Measurements from ENCODE around the gene CELF4. TPM values are rescaled to one million over a fixed set of nuclear protein-coding genes. Genes with fewer than 3 reads are reported as not detected.

The CELF4 gene
- total RNA-seq, 2 donors from 2014 or later, result 3.3 to 4.7 TPM

DNA sequence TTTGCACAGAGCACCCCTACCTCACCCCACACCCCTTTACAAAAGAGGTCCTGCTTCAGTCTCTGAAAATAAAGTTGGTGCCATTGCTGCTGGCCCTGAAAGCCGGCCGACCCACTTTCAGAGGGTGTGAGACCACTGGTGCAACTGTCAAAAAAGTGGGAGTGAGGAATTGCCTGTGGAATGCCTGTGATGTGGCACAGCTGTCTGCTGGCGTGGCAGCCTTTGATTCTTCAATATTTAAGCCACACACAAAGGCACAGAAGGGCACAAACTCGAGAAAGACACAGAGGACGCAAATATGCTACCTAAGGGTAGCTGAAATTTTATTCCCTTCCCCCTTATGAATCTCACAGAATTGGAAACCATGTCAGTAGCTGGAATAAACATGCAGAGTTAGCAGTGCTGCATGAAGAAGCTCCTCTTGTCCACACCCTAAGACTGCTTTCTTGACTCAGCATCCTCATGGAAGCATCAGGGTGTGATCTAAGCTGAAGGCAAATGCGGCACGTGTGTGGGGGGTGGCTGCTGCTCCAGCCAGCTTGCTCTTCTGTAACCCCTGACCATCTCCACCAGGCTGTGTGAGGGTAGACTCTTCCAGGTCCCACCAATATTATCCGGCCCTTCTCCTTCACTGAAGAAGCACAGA lies 92.3 kb downstream of the CELF4 start:
- ATAC-seq, result no peak
- Histone ChIP-seq H3K36me3 (replicated peaks in 1 of 2; ENCODE audit: insufficient read depth in 1 of 2, low read depth in 2 of 2) (no peaks in the 10 kb centered on the region), H3K9me3 (no peaks in the 10 kb centered on the region), H3K4me1 (no peaks in the 10 kb centered on the region), H3K27me3 (no peaks in the 10 kb centered on the region), H3K27ac (no peak overlapping the region), H3K4me3 (no peak overlapping the region)
- intact Hi-C loops (cut with DNase I), result no loop called here
- WGBS, 2 donors, result 41 to 44% methylated on average over 8 of the region's 8 CpGs
- TF ChIP-seq CTCF (IDR thresholded peaks at IDR 0.05) (no peak), POLR2A (IDR thresholded peaks at IDR 0.05) (no peak)
- no peak for DNase-seq

DNA sequence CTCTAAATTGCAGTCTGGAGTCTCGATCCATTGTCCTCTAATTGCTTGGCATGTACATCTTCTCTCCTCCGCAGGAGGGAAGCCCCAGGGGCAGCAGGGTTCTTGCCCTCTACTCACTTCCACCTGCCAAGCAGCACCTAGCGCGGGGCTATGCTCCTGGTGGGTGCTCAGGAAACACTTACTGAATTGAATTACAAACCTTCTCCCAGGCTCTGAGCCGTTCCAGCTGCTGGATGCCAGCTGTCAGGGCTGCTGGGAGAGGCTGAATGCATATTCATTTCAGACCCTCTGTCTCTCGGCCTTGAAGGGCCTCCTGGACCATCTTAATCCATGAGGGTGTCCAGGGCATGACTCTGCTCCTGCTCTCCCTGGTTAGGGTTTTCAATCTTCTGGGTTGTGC lies 94.0 kb downstream of the CELF4 start:
- no peaks in the 10 kb centered on the region for H3K9me3 ChIP-seq
- no peak overlapping the region for H3K27ac ChIP-seq
- no peaks in the 10 kb centered on the region for H3K4me1 ChIP-seq
- DNase-seq (no peak), ATAC-seq (no peak)
- H3K4me3 ChIP-seq, result no peak overlapping the region
- intact Hi-C loops (cut with DNase I), result no loop called here
- no peak for TF ChIP-seq CTCF (IDR thresholded peaks at IDR 0.05)
- no peak for TF ChIP-seq POLR2A (IDR thresholded peaks at IDR 0.05)
- no peaks in the 10 kb centered on the region for H3K36me3 ChIP-seq (replicated peaks in 1 of 2; ENCODE audit: insufficient read depth in 1 of 2, low read depth in 2 of 2)
- H3K27me3 ChIP-seq, result no peaks in the 10 kb centered on the region
- WGBS, 2 donors, result 52 to 70% methylated on average over 5 to 6 of the region's 6 CpGs

- Histone ChIP-seq H3K27me3 (no peaks in the 10 kb centered on the region), H3K36me3 (replicated peaks in 1 of 2; ENCODE audit: insufficient read depth in 1 of 2, low read depth in 2 of 2) (no peaks in the 10 kb centered on the region), H3K27ac (no peak overlapping the region), H3K4me1 (no peaks in the 10 kb centered on the region), H3K4me3 (no peak overlapping the region), H3K9me3 (no peaks in the 10 kb centered on the region)
- no peak for ATAC-seq
- TF ChIP-seq POLR2A (IDR thresholded peaks at IDR 0.05) (no peak), CTCF (IDR thresholded peaks at IDR 0.05) (no peak)
- 67 to 85% methylated on average over 1 to 2 of the region's 2 CpGs for WGBS, 2 donors
- intact Hi-C loops (cut with DNase I), result no loop called here
- DNase-seq, result no peak
Measured at GRCh38 chr18:37470986-37471385, 94.6 kb downstream of the CELF4 start.

DNA sequence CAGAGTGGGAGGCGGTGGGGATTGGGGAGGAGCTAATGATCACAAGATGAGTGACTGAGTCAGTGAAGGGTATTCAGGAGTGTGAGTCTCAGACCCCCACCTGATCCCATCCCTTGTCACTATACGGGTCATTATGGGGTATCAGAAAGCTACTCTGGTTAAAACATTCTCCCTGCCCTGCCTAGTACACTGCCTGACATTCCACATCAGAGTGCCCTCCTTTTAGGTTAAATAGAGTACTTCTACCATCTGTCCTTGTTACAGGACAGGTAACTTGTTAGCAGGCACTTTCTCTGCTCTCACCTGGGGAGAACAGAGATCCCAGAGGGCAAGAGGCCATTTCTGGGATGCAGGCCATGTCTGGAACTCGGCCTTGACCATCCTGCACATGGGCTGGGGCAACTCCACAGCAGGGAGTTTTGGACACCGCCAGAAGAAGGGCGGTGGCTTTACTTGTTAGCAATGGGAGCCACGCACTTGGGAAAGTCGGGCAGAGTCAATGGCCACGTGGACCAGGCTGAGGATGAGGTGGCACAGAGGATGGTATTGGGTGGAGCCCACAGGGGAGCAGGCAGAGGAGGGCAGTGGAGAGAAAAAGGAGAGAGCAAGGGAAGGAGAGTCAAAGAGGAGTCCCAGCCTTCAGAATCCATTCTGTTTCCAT lies 98.5 kb downstream of the CELF4 start:
- no peaks in the 10 kb centered on the region for H3K9me3 ChIP-seq
- TF ChIP-seq CTCF (IDR thresholded peaks at IDR 0.05) (no peak), POLR2A (IDR thresholded peaks at IDR 0.05) (no peak)
- ATAC-seq, result no peak
- no peaks in the 10 kb centered on the region for H3K36me3 ChIP-seq (replicated peaks in 1 of 2; ENCODE audit: insufficient read depth in 1 of 2, low read depth in 2 of 2)
- H3K27ac ChIP-seq, result no peak overlapping the region
- H3K4me3 ChIP-seq, result no peak overlapping the region
- H3K27me3 ChIP-seq, result no peaks in the 10 kb centered on the region
- intact Hi-C loops (cut with DNase I), result no loop called here
- DNase-seq, result no peak
- no peaks in the 10 kb centered on the region for H3K4me1 ChIP-seq
- WGBS, 2 donors, result 54 to 76% methylated on average over 7 to 8 of the region's 8 CpGs

DNA sequence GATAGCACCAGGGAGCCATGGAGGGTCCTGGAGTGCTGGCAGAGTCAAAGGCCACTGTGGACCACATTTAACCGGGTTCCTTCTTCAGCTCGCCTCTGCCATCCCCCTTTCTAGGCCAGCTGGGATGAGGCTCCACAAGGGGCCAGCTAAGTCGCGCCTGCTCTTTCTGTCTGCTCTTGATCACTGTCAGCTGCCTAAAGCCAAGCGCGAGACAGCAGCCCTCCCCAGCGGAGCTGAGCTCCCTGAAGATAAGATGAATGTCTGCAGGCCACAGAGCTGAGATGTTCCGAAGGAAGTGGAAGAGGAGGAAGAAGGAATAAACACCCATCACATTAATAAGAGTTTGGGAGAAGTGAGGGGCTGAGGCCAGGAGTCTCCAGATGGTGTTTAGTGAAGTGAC lies 99.6 kb downstream of the CELF4 start:
- H3K4me1 ChIP-seq, result no peaks in the 10 kb centered on the region
- no peaks in the 10 kb centered on the region for H3K27me3 ChIP-seq
- H3K27ac ChIP-seq, result no peak overlapping the region
- no peaks in the 10 kb centered on the region for H3K36me3 ChIP-seq (replicated peaks in 1 of 2; ENCODE audit: insufficient read depth in 1 of 2, low read depth in 2 of 2)
- no peaks in the 10 kb centered on the region for H3K9me3 ChIP-seq
- intact Hi-C loops (cut with DNase I), result no loop called here
- TF ChIP-seq POLR2A (IDR thresholded peaks at IDR 0.05), result no peak
- TF ChIP-seq CTCF (IDR thresholded peaks at IDR 0.05), result no peak
- 16 to 31% methylated on average over 8 of the region's 8 CpGs for WGBS, 2 donors
- no peak for ATAC-seq
- no peak overlapping the region for H3K4me3 ChIP-seq
- no peak for DNase-seq

Measured in body of pancreas (tissue), 4 donors.